ENCODE data around the gene TMEM223.

TMEM223 gene

DNA sequence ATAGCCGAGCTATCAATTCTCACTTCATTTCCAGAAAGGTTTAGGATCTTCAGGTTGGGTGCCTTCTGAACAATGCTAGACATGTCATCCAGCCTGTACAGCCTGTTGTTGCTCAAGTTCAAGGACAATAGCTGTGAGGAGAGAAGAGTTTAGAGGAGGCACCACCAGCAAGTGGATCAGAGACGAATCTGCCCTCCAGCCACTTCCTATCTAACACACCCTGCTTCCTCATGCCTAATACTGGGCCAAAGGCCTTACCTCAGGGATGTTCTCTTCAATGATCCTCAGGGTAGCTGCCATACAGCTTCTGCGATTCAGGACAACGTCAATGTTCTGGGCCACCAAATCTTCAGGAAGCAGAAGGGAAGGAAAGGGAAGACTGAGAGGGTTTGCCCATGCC is 9.3 kb upstream of the TMEM223 start:
- DNase-seq (ENCODE audit: low spot score): no peak

DNA sequence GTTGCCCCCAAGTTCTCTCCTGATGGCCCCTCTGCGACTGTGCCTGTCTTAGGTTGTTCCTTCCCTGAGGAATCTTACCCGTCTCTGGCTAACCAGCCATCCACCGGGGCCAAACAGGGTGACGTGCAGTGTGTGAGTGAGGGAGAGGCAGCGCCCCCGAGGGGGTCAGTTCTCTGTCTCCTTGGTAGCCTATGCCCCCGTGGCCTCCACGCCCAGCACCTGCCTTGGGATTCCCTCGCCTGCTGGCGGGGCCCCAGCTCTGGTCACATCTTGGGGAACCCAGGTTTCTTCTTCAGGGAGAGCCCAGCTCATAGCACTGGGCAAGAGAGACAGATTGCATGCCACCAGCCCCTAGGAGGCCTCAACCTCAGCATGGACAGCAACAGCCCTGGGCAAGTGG is 7.7 kb upstream of the TMEM223 start:
- DNase-seq (ENCODE audit: low spot score): no peak

DNA sequence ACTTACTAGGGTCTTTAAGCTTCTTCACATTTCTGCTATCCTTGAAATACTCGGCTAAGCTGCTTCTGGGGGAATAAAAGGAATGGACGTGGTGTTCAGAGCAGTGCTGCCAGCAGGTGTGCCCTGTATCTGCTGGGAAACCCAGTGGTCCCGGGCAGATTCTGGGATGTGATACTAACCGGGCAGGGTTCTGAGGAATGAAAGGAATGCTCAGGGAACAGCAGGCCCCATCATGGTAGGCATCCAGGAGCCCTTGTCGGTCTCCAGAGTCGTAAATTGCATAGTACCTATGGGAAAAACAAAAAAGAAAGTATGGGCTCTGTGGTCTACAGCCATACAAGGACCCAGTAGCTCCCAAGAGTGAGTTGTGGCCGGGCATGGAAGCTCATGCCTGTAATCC is 4.5 kb upstream of the TMEM223 start:
- no peak for DNase-seq (ENCODE audit: low spot score)

DNA sequence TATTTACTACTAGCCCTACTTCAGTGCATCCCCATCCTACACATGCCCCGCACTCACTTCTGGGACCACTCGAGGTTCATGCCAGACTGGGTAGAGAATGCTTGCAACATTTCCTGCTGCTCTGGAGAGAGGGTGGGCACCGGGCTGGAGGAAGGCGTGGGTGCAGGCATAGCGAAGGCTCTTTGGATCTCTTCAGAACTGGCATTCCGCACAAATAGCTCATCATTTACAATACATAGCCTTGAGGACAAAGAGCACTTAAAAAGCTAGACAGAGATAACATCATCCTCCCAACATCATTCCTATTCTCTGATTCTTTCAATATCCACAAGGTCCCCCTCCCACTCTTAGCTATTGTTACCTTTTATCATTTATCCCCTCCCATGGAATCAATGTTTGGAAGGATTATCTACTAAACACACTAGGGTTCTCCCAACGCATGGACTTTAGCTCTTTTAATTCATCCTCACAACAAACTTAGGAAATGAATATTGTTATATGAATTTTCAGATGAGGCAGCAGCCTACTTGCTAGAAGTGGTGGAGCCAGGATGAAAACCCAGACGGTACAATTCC is 2.5 kb upstream of the TMEM223 start:
- DNase-seq (ENCODE audit: low spot score): no peak

DNA sequence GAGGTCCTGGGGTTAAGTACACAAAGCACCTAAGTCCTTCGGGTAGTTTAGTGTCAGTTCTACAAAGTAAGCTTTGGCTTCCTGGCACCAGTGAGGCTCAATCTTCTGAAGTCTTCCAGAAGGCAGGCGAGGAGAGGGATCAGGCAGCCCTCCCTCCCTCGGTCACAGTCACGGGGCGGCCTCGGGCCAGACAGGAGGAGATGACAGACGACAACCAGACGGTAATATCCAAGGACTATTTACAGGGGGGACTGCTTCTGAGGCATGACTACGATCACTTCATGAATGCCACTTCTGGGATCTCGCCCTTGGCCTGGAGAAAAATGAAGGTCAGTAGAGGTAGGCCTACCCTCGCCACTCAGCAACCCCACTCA is 383 bp upstream of the TMEM223 start:
- DNase-seq (ENCODE audit: low spot score): no peak

DNA sequence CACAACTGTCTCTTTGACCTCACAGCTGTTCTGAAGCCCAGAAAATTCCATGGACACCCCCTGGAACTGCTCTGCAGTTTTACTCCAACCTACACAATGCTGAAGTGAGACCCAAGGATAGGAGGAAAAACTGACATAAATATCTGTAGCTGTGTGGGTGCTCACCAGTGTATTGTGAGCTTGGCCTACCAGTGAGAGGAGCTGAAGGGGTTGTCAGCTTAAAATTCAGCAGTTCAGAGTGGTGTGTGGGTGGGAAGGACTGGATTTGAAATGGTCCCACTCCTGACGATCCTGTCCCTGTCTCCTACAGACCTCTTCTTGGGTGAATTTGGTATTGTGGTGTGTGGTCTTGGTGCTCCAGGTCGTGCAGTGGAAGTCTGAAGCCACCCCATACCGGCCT is 2.2 kb downstream of the TMEM223 start:
- DNase-seq (ENCODE audit: low spot score): no peak

DNA sequence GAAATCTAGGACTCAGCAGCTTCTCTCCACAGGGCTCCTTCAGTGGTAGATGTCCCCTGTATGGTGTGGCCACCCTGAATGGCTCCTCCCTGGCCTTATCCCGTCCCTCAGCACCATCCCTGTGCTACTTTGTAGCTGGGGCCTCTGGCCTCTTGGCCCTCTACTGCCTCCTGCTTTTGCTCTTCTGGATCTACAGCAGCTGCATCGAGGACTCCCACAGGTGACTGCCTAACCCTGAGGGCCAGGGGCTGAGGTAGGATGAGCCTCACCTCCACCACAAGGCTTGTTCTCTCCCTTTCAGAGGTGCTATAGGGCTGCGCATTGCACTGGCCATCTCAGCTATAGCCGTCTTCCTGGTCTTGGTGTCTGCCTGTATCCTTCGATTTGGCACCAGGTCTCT is 2.8 kb downstream of the TMEM223 start:
- DNase-seq (ENCODE audit: low spot score): no peak

DNA sequence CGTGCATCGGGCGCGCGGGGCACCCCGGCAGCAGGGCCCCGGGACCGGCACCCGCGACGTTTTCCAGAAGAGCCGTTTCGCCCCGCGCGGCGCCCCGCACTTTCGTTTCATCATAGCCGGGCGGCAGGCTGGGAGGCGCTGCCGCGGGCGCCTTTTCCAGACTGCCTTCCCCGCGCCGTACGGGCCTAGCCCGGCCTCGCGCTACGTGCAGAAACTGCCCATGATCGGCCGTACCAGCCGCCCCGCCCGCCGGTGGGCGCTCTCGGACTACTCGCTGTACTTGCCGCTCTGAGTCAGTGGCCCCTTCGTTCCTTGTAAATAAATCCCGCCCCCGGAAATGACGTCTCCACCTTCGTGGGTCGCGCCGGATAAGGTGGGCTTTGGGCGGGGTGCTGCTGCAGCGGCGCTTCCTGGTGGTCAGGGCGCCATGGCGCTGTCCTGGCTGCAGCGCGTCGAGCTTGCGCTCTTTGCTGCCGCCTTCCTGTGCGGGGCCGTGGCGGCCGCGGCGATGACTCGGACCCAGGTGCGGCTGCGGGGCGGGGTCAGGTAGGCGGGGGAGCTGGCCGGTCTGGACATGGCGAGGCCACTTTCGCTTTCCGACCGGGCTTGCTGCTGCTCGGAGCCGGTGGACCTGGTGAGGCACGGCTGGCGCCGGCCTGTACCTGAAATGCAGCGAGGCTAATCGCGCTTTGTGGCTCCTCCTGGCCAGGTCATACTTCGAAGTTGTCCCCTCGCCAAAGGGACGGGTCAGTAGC is 4.6 kb downstream of the TMEM223 start, which contains the start of gene TMEM179B:
TMEM179B (plus strand) TSS at position 398 of the 755 bp plus-strand sequence; CDS start at position 428, 30 bp downstream.
- DNase-seq (ENCODE audit: low spot score): peak; percentile 98

DNA sequence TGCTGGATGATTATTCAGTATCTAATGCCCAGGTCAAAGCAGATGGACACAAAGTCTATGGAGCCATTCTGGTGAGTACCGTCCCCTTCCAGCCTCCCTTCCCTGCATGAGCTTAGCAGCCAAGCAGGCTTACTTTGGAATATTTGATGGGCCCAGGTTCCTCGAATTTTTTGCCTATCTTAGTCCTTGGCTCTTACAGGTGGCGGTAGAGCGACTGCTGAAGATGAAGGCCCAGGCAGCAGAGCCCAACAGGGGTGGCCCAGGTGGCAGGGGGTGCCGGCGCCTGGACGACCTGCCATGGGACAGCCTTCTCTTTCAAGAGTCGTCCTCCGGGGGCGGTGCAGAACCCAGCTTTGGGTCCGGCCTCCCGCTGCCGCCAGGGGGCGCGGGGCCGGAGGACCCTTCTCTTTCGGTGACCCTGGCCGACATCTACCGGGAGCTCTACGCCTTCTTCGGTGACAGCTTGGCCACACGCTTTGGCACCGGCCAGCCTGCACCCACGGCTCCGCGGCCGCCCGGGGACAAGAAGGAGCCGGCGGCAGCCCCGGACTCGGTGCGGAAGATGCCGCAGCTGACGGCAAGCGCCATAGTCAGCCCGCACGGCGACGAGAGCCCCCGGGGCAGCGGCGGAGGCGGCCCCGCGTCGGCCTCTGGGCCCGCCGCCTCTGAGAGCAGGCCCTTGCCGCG is 5.3 kb downstream of the TMEM223 start:
- peak; percentile 88 for DNase-seq (ENCODE audit: low spot score)

DNA sequence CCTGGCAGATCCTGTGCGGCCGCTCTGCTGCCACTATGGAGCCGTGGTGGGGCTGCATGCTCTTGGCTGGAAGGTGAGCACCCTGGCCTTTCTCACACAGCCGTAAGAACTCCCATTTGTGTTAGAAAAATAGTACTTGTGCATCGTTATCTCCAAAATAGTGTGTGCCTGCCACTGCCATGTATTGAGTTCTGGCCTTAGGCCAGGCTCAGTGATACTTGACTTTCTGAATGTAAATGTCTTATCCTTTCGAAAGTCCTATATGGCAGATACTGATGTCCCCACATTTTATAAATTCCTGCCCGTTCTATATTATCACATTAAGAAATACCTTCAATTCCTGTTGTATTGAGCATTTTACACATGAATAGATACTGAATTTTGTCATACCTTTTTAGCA is 9.1 kb downstream of the TMEM223 start:
- no peak for DNase-seq (ENCODE audit: low spot score)

DNA sequence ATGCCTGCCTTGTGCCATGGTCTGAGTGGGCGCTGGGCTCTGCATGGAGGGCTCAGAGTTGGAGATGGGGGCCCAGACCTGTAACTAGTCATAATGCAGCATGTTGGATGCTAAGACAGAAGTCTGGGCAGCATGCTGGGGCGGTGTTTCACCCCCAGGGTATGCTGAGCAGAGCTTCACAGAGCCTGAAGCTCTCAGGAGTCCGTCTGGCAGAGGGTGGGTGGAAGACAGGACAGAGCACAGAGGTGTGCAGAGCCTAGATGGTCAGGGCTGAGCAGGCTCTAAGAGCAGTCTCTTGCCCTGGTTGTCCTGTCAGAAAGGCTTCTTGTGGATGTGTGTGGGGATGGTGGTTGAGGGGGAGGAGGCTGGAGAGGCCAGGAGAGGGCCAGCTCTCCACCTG is 13.4 kb downstream of the TMEM223 start:
- DNase-seq (ENCODE audit: low spot score): no peak

DNA sequence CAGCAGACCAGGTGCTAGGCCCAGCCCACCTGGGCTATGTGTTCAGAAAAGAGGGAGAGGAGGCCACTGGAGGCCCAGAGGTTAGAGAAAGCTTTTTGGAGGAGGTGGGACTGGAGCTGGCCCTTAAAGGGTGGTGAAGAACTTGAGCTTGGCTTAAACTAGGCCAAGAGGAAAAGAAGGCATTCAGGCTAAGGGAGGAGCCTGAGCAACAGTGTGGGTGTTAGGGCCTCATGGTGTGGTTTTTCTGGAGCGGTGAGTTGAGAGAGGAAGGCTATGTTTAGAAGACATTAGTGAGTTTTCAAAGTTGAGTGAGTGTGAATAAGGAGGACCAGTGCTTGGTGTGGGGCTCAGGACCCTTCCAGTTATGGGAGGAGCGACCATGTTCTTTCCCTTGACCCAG is 14.4 kb downstream of the TMEM223 start:
- DNase-seq (ENCODE audit: low spot score): no peak

DNA sequence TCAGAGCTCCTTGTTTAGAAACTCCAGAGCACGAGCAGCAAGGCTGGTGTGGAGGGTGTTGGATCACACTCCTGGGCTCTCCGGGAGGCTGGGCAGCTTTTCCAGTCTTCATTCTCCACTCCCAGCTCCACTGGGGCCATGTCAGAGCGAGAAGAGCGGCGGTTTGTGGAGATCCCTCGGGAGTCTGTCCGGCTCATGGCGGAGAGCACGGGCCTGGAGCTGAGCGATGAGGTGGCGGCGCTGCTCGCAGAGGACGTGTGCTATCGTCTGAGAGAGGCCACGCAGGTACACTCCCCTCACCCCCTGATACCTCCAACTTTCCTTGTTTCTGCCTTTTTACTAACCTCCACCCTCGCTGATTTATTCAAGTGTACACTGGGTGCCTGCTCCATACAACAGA is 16.2 kb downstream of the TMEM223 start:
- no peak for DNase-seq (ENCODE audit: low spot score)

DNA sequence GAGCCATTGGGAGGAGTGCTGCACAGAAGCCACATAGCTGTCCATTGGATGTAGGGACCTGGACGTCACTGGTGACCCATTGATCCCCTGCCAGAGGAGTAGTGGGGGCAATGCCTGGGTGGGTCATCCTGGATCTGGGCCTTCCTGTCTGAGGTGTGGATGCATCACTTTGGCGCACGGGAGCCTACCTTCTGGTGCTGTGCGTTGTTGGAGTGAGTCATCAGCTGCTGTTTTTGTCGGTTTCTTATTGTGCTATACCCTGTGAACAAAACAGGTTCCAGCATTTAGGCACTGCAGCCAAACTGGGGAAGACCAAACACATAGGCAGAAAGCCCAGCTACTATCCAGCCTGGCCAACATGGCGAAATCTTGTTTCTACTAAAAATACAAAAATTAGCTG is 17.4 kb downstream of the TMEM223 start:
- DNase-seq (ENCODE audit: low spot score): no peak

DNA sequence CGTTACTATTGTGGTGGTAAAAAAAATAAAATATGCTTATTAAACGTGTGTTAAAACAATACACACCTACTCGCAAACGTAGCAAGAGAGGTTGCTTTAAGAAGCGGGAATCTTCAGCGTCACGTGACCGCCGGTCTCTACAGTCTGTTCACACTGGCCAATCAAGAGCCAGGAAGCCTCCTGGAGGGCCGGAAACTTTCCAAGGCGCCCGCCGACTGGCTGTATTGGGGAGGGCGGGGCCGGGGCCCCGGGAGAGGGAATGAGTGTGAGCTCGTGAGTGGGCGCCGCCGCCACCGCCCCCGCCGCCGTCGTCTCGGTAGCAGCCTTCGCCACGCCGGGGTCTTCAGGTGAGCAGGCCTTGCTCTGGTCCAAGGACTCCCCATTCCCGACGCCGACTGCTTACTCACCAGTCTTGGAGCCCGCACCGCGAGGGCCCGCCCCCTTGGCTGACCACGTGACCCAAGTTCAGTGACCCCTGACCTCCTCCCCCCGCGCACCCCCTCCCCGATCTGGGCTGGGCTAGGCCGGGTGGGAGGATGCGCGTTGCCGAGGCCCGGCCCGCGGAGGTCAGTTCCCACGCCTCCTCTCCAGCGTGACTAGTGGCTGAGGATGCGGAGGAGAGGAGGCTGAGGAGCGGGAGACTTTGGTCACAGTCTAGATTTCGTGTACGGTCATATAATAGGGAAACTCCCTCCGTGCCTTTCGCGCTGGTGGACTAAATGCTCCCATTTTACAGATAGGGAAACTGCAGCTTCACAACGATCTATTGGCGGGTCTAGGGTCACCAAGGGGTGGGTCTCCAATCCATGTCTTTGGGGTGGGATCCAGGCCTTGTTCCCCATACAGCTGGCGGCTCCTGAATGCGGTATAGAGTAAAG is 20.4 kb downstream of the TMEM223 start, which contains the start of gene TAF6L:
TAF6L (plus strand) TSS at position 253 of the 878 bp plus-strand sequence. CDS start 4,388 bp downstream, outside the sequence.
- peak; percentile 96 for DNase-seq (ENCODE audit: low spot score)

DNA sequence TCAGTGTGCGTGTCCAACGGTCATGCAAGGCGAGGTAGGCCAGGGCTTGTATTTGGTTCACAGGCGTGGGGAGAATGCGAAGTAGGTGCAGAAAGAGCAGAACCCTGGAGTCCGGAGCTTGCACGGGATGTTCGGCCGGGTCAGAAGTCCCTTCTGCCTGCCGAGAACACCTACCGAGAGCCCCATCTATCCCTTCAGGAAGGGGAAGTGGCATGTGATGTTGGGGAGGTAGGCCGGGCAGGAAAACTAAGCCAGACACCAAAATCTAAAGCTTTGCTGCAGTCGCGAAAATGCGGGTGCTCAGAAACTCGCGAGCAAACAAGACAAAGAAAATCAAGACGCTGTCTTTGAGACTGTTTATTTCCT is 21.0 kb downstream of the TMEM223 start:
- DNase-seq (ENCODE audit: low spot score): peak; percentile 21

DNA sequence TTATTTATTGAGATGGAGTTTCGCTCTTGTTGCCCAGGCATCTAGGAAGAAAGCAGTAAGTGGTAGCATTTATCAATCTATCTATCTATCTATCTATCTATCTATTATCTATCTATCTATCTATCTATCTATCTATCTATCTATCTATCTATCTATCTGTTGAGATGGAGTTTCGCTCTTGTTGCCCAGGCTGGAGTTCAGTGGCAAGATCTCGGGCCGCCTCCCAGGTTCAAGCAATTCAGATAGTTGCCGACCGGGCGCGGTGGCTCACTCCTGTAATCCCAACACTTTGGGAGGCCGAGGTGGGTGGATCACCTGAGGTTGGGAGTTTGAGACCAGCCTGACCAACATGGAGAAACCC is 31.0 kb downstream of the TMEM223 start:
- peak; percentile 4 for DNase-seq (ENCODE audit: low spot score)

DNA sequence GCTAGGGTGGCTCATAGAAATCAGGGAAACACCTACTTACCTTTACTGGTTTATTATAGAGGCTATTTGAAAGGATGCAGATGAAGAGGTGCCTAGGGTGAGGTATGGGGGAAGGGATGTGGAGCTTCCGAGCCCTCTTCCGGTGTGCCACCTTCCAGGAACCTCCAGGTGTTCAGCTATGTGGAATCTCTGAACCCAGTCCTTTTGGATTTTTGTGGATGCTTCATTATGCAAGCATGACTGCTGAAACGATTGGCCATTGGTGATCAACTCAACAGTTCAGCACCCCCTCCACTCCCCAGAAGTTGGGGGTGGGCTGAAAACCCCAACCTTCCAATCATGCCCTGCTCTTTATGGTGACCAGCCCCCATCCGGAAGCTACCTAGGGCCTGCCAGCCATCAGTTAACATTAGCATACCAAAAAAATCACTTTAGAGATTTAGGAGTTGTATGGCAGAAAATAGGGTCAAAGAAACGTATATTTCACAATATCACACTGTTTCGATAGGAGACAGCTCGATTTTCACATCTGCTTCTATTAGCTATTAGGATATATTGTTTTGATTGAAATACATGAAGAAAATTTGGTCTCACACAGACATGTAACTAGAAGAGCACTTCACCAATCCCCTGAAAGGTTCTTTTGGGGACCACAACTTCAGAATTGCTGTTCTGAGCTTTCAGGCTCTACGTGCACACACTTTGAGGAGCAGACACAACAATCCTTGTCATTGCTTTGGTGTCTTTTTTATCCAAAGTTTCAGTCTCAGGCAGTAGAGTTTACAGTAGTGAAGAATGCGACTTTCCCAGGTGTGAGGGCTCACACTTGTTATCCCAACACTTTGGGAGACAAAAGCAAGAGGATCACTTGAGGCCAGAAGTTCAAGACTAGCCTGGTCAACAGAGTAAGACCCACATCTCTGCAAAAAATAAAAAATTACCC is 33.7 kb downstream of the TMEM223 start:
- DNase-seq (ENCODE audit: low spot score): no peak

DNA sequence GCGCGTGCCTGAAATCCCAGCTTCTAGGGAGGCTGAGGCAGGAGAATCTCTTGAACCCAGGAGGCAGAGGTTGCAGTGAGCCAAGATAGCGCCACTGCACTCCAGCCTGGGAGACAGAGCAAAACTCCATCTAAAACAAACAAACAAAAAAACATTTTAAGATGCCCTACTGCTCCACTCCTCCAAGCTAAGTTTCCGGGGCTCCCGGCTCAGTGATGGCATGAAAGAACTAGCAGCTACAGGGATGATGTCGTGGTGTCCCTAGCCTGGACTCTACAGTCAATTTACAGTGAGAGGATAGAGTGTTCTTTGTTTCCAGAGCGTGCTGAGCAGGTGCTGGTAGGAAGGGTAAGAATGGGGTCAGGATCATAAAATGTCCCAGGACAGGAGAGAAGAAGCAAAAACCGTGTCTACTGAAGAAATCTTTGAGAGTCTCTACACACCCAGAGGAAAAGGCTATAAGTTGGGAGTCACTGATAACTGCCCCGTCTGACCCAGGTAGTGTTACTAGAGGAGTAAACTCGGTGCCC is 36.7 kb downstream of the TMEM223 start:
- no peak for DNase-seq (ENCODE audit: low spot score)

DNA sequence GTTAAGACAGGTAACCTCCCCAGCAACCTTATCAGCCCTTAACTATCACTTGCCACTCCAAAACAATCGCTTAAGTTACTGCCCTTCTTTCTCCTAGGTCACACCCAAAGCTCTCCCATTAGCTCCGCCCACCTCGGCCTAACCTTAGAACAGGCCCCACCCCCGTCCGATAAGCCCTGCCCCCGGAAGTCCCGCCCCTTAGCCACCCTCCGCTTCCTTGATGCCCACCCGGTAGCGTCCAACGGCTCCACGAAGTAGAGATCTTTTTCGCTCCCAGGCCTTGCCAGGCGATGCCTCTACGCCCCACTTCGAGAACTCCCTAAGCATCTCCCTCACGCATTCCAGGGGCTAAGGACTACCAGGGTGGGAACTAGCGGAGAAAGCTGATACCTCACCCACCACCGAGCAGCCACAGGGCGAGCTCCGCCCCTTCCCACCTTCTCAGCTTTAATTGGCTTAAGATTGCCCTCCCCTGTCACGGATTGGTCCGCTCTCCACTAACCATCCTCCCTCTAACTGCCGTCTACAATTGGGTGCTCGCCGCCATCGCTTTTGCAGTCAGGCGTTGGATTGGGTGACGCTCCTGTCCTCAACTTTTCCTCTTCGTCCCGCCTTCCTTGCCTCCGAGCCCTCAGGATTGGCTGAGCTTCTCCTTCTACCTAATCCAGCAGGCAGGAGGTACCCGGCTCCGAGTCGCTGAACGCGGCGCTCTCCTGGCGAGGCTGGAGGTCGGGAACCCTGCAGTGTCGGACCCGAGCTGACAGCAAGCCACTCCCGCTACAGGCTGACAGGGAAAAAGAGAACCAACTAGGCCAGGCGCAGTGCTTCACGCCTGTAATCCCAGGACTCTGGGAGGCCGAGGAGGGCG is 37.8 kb downstream of the TMEM223 start, which contains the start of gene ZBTB3:
ZBTB3 (minus strand) TSS at position 425 of the 868 bp plus-strand sequence. CDS start 496 bp downstream, outside the sequence.
- peak; percentile 99 for DNase-seq (ENCODE audit: low spot score)
